HG02973 (cell line): ENCODE results near the gene RFX8.
"Not testable (repeated sequence)": the region's sequence is repeated elsewhere in the genome, so short reads cannot be mapped to it uniquely, and the experiment has no call there.

Experiments
- ATAC-seq: cut with Tn5 transposase; IDR thresholded peaks from one replicate; pipeline ENCODE4 v1.9.1; 2021; ENCODE audit warnings: moderate library complexity; ENCODE audit not compliant: unreplicated experiment

The RFX8 gene

DNA sequence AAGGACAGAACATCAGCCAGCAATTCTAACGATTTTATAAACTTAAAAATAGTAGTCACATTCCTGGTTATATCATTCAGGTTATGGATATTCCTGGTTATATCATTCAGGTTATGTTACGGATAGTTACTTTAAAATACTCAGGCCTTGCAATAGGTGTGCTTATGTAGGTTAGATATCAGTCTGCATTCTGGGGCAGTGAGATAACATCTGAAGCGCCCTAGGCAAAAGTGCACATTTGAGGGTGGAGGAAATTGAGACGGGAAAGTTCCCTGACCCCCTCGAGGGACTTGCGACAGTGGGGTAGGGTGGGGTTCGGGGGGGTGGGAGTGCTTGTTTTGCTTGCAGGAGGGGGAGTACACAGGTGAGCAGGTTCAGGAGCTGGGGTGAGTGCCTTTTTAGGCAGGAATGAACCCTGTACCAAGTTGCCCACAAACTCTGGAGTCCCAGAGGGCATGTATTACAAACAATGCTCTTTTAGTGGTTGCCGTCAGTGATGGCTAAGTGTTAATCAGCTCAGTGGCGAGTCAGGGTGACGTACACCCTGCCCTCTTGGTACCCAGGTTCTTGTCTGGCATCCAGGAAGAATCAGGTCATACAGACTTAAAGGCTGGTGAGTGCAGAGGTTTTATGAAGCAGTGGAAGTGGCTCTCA, 119.4 kb downstream of the RFX8 start:
- ATAC-seq = no peak

DNA sequence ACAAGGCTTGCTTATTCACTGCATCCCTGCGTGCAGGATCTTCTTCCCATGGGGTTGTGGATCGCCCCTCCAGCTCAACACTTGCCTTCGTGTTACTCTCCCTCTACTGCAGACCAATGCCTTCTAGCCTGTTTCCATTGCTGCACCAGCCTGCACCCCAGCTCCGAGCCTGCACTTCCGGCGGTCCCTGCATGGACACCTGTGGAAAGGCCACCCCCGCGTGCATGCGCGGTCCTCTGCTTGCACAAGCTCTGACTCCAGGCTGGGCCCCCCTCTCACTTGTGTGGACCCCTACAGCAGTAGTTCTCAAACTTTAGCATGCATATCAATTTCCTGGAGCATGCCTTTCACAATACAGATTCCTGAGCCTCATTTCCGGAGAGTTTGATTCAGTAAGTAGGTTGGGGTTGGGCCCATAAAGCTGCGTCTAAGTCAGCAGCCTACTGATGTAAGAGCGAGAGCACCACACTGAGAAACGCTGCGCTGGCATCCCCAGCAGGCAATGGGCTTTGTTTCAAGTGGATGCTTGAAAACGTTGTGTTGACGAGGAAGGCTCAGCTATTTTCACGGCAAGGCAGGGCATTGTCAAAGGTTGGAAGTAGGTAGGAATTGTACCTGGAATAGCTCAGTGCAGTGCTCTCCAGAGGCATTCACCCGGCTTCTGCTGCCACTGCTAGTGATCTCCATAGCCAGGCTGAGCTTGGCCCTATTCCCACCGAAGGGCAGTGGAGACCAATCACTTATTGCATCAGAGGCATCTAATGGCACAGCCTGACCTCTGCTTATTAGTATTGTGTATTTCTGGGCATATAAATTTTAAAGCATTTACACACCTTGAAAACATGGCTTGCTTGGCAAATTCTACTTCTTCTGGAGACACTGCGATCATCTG, 120.2 kb downstream of the RFX8 start:
- ATAC-seq = no peak

DNA sequence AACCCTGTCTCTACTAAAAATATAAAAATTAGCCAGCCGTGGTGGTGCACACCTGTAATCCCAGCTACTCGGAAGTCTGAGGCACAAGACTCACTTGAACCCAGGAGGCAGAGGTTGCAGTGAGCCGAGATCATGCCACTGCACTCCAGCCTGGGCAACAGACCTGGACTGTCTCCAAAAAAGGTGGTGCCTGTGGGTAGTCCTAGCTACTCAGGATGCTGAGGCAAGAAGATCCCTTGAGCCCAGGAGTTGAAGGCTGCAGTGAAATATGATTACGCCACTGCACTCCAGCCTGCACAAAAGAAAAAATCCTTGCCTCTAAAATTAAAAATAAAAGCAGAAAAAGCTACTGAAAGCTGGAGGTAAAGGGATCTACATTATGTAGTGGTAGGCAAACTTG, 122.3 kb downstream of the RFX8 start:
- not testable (repeated sequence) for ATAC-seq

DNA sequence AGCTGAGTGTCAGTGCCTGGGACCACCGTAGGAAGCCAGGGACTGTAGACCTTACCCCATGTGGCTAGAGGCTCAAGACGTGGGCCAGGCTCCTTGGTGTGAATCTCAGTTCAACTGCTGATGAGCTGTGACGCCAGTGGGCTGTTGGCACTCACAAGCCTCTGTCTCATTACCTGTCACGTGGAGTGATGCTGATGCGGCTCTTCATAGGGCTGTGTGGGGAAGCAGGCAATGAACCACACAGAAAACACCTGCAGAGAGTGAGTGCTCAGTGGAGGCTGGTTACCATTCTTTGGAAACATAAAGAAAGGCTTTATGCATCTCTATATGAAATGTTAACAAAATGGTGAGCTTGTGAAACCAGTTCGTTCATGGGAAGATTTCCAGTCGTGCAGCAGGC, 123.7 kb downstream of the RFX8 start:
- no peak for ATAC-seq

DNA sequence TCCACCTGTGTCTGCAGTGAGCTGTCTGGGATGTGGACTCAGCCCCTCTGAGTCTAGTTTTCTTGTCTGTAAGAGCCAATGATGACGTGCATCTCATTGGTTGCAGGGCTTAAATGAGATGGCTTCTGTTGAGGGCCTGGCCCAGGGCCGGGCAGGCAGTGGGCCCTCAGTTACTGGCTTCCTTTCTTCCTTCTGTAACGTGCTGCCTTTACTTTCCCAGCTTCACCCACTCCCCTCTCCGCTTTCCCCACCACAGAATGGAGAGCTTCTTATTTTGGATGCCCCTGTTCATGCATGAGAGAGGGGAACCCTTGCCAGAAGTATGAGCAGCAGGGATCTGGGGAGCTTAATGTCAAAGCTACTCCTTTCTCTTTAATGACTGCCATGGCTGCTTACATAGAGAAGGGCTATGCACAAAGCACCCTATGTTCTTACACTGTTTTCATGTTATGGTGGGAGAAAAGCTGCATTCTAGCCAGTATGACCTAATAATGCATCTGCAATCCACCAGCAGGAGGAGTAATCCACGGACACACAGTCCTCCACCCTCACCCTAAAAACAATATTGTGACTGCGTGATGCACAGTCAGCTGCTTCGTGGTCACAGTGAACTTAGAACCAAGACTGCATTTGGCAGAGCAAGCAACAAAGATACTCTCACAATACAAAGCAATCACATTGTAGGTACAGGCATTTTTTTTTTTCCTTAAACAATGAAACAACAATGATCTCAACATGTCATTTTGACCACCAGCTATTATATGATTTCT, 124.8 kb downstream of the RFX8 start:
- ATAC-seq = no peak

DNA sequence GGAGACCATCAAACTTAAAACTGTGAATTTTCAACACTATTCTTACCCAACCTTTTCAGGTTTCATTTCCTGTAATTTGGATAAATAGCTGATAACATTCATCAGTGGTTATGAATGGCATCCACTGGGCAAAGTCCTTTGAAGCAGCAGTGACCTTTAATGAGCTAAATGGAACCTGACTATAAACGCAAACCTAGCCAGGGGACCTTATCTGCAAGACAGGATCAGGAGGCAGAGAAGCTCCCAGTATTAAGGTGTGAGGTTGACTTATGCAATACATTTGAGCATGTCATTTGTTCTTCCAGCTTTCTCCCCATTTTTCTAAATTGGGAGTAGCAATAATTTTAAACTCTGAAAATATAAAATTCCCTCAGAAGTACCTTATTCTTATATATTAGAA, 126.0 kb downstream of the RFX8 start:
- ATAC-seq = no peak
